DND-41 (cell line): ENCODE measurements around the gene GORASP1.

ENCODE experiments used
- EZH2 ChIP-seq: IDR thresholded peaks from 3 replicates; pipeline ENCODE4 v1.6.1; 2012; ENCODE audit warnings: borderline replicate concordance, low read depth, mild to moderate bottlenecking, moderate library complexity, low read length, inconsistent platforms; ENCODE audit not compliant: severe bottlenecking
- TF ChIP-seq, protein P1 (sequence below): IDR thresholded peaks from 2 replicates; pipeline ENCODE4 v1.5.1; 2012; ENCODE audit warnings: borderline replicate concordance, low read length, moderate library complexity, mild to moderate bottlenecking; ENCODE audit not compliant: poor library complexity, severe bottlenecking; ENCODE audit errors: extremely low read depth

DNA sequence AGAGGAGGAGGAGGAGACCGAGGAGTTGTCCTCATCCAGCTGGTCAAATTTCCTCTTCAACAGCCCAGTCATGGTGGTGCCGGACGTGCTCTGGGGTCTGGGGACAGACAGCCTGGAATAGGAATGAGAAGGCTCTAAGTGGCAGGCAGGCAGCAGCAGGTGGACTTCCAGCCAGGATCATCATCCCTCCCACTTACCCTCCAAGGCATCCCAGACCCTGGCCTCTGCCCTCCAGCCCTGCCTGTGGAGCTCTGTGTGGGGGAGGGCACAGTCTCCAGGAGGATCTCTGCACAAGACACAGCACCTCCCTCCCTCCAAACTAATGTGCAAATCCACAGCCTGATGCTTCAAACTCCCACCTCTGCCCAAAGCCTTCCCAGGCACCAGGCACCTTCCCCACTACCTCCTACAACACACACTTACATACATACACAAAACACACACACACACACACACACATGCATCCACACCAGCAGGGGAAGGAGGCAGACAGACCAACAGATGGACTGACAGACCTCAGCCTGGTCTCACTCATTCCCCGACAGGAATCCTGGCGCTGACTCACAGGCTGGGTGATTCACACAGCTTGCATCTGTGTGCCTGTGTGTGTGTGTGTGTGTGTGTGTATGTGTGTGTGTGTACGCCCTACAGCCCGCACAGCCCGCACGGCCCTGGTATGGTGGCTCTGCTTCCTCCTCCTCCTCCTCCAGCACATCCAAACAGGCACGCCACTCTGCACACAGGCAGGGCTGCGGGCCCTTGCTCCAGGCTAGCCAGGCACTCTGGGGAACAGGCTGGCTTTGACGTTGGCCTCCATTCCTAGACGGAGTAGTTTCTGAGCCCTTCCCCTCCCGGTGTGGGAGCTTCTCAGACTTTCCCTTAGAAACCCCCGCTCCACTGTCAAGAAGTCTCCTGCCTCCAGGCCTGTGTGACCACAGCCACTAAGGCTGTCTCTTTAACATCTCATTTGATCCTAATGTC, 39.5 kb upstream of the GORASP1 start:
- TF ChIP-seq, protein P1, sequence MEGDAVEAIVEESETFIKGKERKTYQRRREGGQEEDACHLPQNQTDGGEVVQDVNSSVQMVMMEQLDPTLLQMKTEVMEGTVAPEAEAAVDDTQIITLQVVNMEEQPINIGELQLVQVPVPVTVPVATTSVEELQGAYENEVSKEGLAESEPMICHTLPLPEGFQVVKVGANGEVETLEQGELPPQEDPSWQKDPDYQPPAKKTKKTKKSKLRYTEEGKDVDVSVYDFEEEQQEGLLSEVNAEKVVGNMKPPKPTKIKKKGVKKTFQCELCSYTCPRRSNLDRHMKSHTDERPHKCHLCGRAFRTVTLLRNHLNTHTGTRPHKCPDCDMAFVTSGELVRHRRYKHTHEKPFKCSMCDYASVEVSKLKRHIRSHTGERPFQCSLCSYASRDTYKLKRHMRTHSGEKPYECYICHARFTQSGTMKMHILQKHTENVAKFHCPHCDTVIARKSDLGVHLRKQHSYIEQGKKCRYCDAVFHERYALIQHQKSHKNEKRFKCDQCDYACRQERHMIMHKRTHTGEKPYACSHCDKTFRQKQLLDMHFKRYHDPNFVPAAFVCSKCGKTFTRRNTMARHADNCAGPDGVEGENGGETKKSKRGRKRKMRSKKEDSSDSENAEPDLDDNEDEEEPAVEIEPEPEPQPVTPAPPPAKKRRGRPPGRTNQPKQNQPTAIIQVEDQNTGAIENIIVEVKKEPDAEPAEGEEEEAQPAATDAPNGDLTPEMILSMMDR, result no peak
- no peak for TF ChIP-seq EZH2
